T-cell (primary cell): Measurements from ENCODE around the gene CHST14. TPM values are rescaled to one million over a fixed set of nuclear protein-coding genes. Genes with fewer than 3 reads are reported as not detected.

ENCODE experiments used
- ATAC-seq, 4 experiments: fragments of 200-7000 bp in 3 of 4; fragments of 150-1000 bp in 1 of 4; cut with Tn5 transposase; replicated peaks in 1 of 4; 1 replicate in 3 of 4; 2 replicates in 1 of 4; pipeline ENCODE4 v1.10.0; 2021; ENCODE audit warnings: moderate library complexity in 3 of 4, mild to moderate bottlenecking in 2 of 4, moderate number of reproducible peaks in 1 of 4
- CTCF ChIA-PET, 2 donors: fragments of 300-600 bp; sonication (Branson Sonifier 250); formaldehyde crosslinking; loops; one replicate each; lab custom pipeline; 2022; ENCODE audit warnings: antibody characterized with exemption in 2 of 2; lab: Charles Lee
- POLR2A ChIA-PET, 2 donors: fragments of 300-600 bp; sonication (Branson Sonifier 250); formaldehyde crosslinking; loops; one replicate each; lab custom pipeline; 2022; ENCODE audit warnings: antibody characterized with exemption in 2 of 2; lab: Charles Lee
- DNase-seq, 35 experiments: peaks; one replicate each; pipeline versions ENCODE4 v3.0.0 to v3.0.0-alpha.2; 2013 to 2023
- H3K27ac ChIP-seq: one replicate; pipeline ENCODE4 v1.5.1; 2013; ENCODE audit warnings: low read length
- H3K27me3 ChIP-seq, 2 experiments: replicated peaks in 1 of 2; 1 replicate in 1 of 2; 2 replicates in 1 of 2; pipeline versions ENCODE4 v1.6.1 to v1.7.0; 2013; ENCODE audit warnings: low read length in 1 of 2, mixed read lengths in 1 of 2; ENCODE audit not compliant: control insufficient read depth in 2 of 2, insufficient read depth in 2 of 2; ENCODE audit errors: extremely low read depth in 1 of 2
- H3K36me3 ChIP-seq, 2 donors: 1 replicate in 1 of 2; 2 replicates in 1 of 2; pipeline versions ENCODE4 v1.6.1 to v1.7.0; 2013; ENCODE audit warnings: low read length in 1 of 2; ENCODE audit not compliant: control insufficient read depth in 2 of 2, insufficient read depth in 1 of 2; ENCODE audit errors: extremely low read depth in 1 of 2
- H3K4me1 ChIP-seq, 2 experiments: 1 replicate in 1 of 2; 2 replicates in 1 of 2; pipeline versions ENCODE4 v1.6.1 to v1.7.0; 2013; ENCODE audit warnings: low read length in 2 of 2, mixed read lengths in 1 of 2; ENCODE audit not compliant: insufficient read depth in 2 of 2, control insufficient read depth in 1 of 2; ENCODE audit errors: extremely low read depth in 1 of 2
- H3K4me3 ChIP-seq, 2 donors: 1 replicate in 1 of 2; 2 replicates in 1 of 2; pipeline versions ENCODE4 v1.5.1 to v1.7.0; 2013; ENCODE audit warnings: mild to moderate bottlenecking in 2 of 2, low read length in 1 of 2, moderate library complexity in 1 of 2; ENCODE audit not compliant: control insufficient read depth in 1 of 2; ENCODE audit errors: extremely low read depth in 1 of 2
- H3K9me3 ChIP-seq: 2 replicates; pipeline ENCODE4 v1.7.0; 2013
- H3K27ac Mint-ChIP-seq, 2 donors: one replicate each; pipeline ENCODE4 v1.8.0; 2020 to 2021; ENCODE audit warnings: mild to moderate bottlenecking in 2 of 2, mixed read lengths in 2 of 2
- H3K27me3 Mint-ChIP-seq, 2 donors: one replicate each; pipeline ENCODE4 v1.8.0; 2021 to 2022; ENCODE audit warnings: mixed read lengths in 2 of 2
- H3K36me3 Mint-ChIP-seq: one replicate; pipeline ENCODE4 v1.8.0; 2021; ENCODE audit warnings: mixed read lengths
- H3K4me1 Mint-ChIP-seq, 3 donors: one replicate each; pipeline ENCODE4 v1.8.0; 2020 to 2022; ENCODE audit warnings: mixed read lengths in 3 of 3, mild to moderate bottlenecking in 1 of 3
- H3K4me3 Mint-ChIP-seq, 3 donors: one replicate each; pipeline ENCODE4 v1.8.0; 2020 to 2022; ENCODE audit warnings: mild to moderate bottlenecking in 3 of 3, mixed read lengths in 3 of 3, moderate library complexity in 3 of 3
- H3K9me3 Mint-ChIP-seq, 3 donors: one replicate each; pipeline ENCODE4 v1.8.0; 2020 to 2022; ENCODE audit warnings: mixed read lengths in 3 of 3
- WGBS: methylation state at CpG from one replicate; pipeline ENCODE4 v1.1.5; 2013; ENCODE audit warnings: missing lambda C conversion rate; ENCODE audit not compliant: insufficient coverage; 5-methylcytosine and 5-hydroxymethylcytosine counted together
- total RNA-seq, 35 experiments: library from RNA in 6 of 35; stranded (reverse) in 6 of 35; fragments of 120-200 nt in 1 of 35; gene quantifications; one replicate each; pipeline versions ENCODE4 v1.2.1 to v1.2.4 and lab custom pipeline; 2013 to 2026

The CHST14 gene
- total RNA-seq (10 to 100 TPM in 2 of 5 donors, 1 to 10 TPM in 3; 5.8 to 13.3 (median 9.9) TPM), total RNA-seq (lab: John Stamatoyannopoulos, UW) (3.0 to 10.6 (median 6.6) reads per million in 29 experiments)
- 7.2 TPM for total RNA-seq (2013)

DNA sequence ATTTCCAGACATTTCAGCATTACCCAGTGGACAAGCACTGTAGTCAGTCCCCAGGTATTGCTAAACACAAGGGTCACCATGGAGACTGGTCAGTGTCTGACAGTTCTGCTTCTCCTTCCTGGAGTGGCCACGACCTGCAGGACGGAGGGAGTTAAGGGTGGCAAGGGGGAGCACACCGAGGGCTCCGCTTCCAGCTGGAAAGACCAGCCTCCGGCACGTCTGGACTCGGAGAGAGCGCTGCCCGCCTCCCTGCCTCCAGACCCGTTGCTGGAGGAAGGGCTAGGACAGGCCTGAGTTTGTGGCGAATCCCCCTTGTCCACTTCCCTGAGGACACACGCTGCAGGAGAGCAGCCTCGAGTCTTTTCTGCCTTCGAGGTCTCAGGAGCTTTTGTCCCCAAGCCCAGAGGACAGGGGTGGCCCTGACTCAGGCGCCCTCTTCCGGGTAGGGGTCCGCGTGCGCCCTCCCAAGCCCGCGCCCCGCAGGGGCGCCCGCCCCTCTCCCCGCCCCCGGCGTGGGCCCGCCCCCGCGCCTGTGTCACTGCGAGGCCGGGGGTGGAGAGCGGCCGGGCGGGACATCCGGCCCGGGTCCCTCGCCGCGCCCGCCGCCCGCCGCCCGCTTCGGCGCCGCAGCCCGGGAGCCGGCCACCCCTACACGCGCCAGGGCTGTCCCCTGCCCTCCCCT is at the start of gene CHST14:
Gene CHST14 (plus strand): TSS at position 562 of the 682 bp plus-strand sequence. CDS start 230 bp downstream, outside the sequence.
- no peaks in the 10 kb centered on the region for H3K9me3 ChIP-seq
- Mint-ChIP-seq H3K4me1 (peaks cover 26 to 30% (median 30%) of the 10 kb centered on the region in 3 donors), H3K4me3 (peak within 1 kb of the TSS; percentile 83 to 87 (median 85)), H3K27ac (peak within 1 kb of the TSS; percentile 81 to 90), H3K9me3 (no peaks in the 10 kb centered on the region), H3K27me3 (no peaks in the 10 kb centered on the region), H3K36me3 (peaks cover 4% of the 10 kb centered on the region)
- POLR2A ChIA-PET, result no interaction called here
- CTCF ChIA-PET, result interaction anchor here in 1 of 2 donors (1.5 kb wide), 1 partner anchor 35 kb away, joined by 3 read pairs; no protein-coding TSS in a partner anchor
- H3K36me3 ChIP-seq, result peaks cover 6 to 11% of the 10 kb centered on the region in 2 donors
- DNase-seq (peak in 31 of 35 experiments; percentile 25 to 73 (median 47)), ATAC-seq (peak; percentile 86 to 91 (median 88))
- peak within 1 kb of the TSS; percentile 74 to 78 for H3K4me3 ChIP-seq
- peak within 1 kb of the TSS; percentile 78 for H3K27ac ChIP-seq
- H3K27me3 ChIP-seq, result no peaks in the 10 kb centered on the region
- peaks cover 2 to 34% of the 10 kb centered on the region in 2 experiments for H3K4me1 ChIP-seq
- WGBS, result 21% methylated on average over 33 of the region's 52 CpGs

DNA sequence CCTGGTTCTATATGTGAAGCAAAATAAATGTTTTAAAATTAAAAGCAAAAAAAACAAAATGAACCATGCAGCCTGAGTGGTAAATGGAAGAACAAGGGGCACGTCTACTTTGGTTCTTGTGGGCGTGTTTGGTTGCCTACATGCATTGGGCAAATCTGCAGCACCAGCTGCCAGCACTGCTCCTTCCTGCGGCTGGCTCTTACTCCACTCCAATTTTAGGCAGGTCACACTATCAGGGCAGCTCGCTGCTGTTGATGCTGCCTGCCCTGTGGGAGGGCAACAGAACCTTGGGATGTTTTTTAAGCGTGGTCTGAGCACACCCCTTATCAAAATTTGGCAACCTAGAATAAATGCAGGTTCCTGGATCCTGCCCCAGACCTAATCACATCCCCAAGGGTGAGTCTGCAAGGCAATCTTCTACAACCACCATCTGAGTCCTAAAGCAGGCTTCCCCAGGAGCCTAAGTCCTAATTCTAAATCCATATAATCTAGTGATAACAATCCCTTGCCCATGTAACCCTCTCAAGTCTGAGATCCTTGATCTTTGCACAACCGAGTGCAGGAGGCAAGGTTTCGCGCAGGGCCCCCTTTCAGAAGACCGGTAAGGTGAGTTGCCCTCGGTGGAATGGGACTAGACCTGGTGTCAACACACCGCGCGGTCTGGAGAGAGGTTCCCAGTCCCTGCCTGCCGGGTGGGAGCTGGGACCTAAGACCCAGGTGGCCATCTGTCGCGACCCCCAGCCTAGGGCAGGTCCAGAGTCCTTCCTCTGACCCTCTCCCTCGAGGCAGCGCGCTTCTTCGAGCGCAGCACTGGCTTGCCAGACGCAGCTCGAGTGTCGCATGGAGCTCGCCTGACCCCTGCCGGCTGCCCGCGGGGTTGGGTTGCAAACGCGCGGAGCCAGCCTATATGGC is 49.3 kb upstream of the CHST14 start:
- CTCF ChIA-PET, result interaction anchor here (0.6 to 2.7 kb wide), 11 partner anchors 9 to 204 kb away, joined by 3 to 14 read pairs (median 4); partner anchors contain the start of gene KNSTRN (in 1 of the 2)
- H3K4me3 Mint-ChIP-seq, result no peak overlapping the region
- Histone ChIP-seq H3K9me3 (no peaks in the 10 kb centered on the region), H3K4me1 (peaks cover 0 to 7% of the 10 kb centered on the region in 2 experiments), H3K4me3 (no peak overlapping the region), H3K27me3 (peaks cover 0 to 3% of the 10 kb centered on the region in 2 experiments), H3K27ac (no peak overlapping the region), H3K36me3 (peaks cover 9 to 10% of the 10 kb centered on the region in 2 donors)
- 31% methylated on average over 20 of the region's 31 CpGs for WGBS
- H3K36me3 Mint-ChIP-seq, result peaks cover 11% of the 10 kb centered on the region
- H3K27me3 Mint-ChIP-seq, result no peaks in the 10 kb centered on the region
- DNase-seq (peak; percentile 41 to 85 (median 75)), ATAC-seq (peak; percentile 89 to 98 (median 96))
- POLR2A ChIA-PET, result no interaction called here
- H3K27ac Mint-ChIP-seq, result no peak overlapping the region
- no peaks in the 10 kb centered on the region for H3K9me3 Mint-ChIP-seq
- H3K4me1 Mint-ChIP-seq, result peaks cover 0 to 5% (median 5%) of the 10 kb centered on the region in 3 donors

- no peak overlapping the region for H3K4me3 ChIP-seq
- DNase-seq (no peak), ATAC-seq (no peak)
- no peaks in the 10 kb centered on the region for H3K27me3 Mint-ChIP-seq
- peaks cover 0 to 7% of the 10 kb centered on the region in 2 experiments for H3K4me1 ChIP-seq
- H3K9me3 ChIP-seq, result no peaks in the 10 kb centered on the region
- H3K27ac ChIP-seq, result no peak overlapping the region
- no peak overlapping the region for H3K27ac Mint-ChIP-seq
- H3K36me3 ChIP-seq, result peaks cover 2 to 3% of the 10 kb centered on the region in 2 donors
- WGBS, result 80% methylated on average over 1 of the region's 6 CpGs
- ChIA-PET CTCF (interaction anchor here in 1 of 2 donors (0.9 to 1.2 kb wide), 3 partner anchors 27 to 83 kb away, joined by 3 to 5 read pairs (median 3); no protein-coding TSS in a partner anchor), POLR2A (no interaction called here)
- H3K36me3 Mint-ChIP-seq, result peaks cover 12% of the 10 kb centered on the region
- no peak overlapping the region for H3K4me3 Mint-ChIP-seq
- peaks cover 0 to 5% (median 5%) of the 10 kb centered on the region in 3 donors for H3K4me1 Mint-ChIP-seq
- H3K27me3 ChIP-seq, result peaks cover 0 to 4% of the 10 kb centered on the region in 2 experiments
- H3K9me3 Mint-ChIP-seq, result no peaks in the 10 kb centered on the region
Observed at GRCh38 chr15:40424483-40425115, 46.2 kb upstream of the CHST14 start.

DNA sequence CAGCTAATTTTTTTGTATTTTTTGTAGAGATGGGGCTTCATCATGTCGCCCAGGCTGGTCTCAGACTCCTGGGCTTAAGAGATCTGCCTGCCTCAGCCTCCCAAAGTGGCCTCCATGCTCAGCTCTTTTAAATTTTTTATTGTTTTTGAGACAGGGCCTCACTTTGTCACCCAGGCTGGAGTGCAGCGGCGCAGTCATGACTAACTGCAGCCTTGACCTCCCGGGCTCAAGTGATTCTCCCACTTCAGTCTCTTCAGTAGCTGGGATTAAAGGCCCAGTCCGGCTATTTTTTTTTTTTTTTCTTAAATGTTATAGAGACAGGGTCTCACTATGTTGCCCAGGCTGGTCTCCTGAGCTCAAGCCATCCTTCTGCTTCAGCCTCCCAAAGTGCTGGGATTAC is 45.1 kb upstream of the CHST14 start:
- H3K27me3 Mint-ChIP-seq, result no peaks in the 10 kb centered on the region
- 100% methylated on average over 3 of the region's 5 CpGs for WGBS
- Histone ChIP-seq H3K9me3 (no peaks in the 10 kb centered on the region), H3K36me3 (peaks cover 2 to 3% of the 10 kb centered on the region in 2 donors), H3K27me3 (peaks cover 0 to 4% of the 10 kb centered on the region in 2 experiments), H3K4me1 (peaks cover 0 to 7% of the 10 kb centered on the region in 2 experiments), H3K4me3 (no peak overlapping the region), H3K27ac (no peak overlapping the region)
- no peaks in the 10 kb centered on the region for H3K9me3 Mint-ChIP-seq
- no peak for ATAC-seq
- POLR2A ChIA-PET, result no interaction called here
- peaks cover 0 to 5% (median 5%) of the 10 kb centered on the region in 3 donors for H3K4me1 Mint-ChIP-seq
- no peak overlapping the region for H3K4me3 Mint-ChIP-seq
- DNase-seq, result no peak
- H3K36me3 Mint-ChIP-seq, result peaks cover 12% of the 10 kb centered on the region
- H3K27ac Mint-ChIP-seq, result no peak overlapping the region
- CTCF ChIA-PET, result interaction anchor here in 1 of 2 donors (0.6 to 1.2 kb wide), 3 partner anchors 28 to 238 kb away, joined by 3 to 5 read pairs (median 3); no protein-coding TSS in a partner anchor

DNA sequence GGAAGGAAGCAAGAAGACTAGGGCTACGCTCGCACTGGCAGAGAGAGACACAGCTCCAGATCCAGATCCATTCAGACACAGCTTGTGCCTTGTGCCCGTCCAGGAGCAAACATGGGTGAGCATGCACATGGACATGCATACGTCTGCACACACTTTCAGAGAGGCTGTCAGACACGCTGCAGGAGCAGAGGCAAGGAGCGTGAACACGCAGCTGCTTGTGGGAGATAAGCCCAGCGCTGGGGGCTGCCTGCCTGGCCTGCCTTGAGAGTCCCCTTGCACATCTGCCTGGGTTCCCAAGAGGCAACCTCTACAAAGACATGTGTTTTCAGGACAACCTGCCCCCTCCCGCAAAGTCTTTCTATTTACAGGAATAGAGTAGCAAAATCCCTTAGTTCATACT is 43.6 kb upstream of the CHST14 start:
- ChIA-PET CTCF (no interaction called here), POLR2A (no interaction called here)
- H3K27me3 ChIP-seq, result peaks cover 0 to 4% of the 10 kb centered on the region in 2 experiments
- H3K9me3 ChIP-seq, result no peaks in the 10 kb centered on the region
- no peaks in the 10 kb centered on the region for H3K4me1 ChIP-seq
- peaks cover 12% of the 10 kb centered on the region for H3K36me3 Mint-ChIP-seq
- no peak overlapping the region for H3K27ac Mint-ChIP-seq
- H3K27me3 Mint-ChIP-seq, result no peaks in the 10 kb centered on the region
- H3K4me3 Mint-ChIP-seq, result no peak overlapping the region
- no peak overlapping the region for H3K27ac ChIP-seq
- H3K4me1 Mint-ChIP-seq, result no peaks in the 10 kb centered on the region
- no peaks in the 10 kb centered on the region for H3K9me3 Mint-ChIP-seq
- H3K36me3 ChIP-seq, result peaks cover 2 to 3% of the 10 kb centered on the region in 2 donors
- no peak overlapping the region for H3K4me3 ChIP-seq
- 95% methylated on average over 8 of the region's 9 CpGs for WGBS
- ATAC-seq (no peak), DNase-seq (no peak)
